ENCODE data around the gene UGT2B7. TPM values are rescaled to one million over a fixed set of nuclear protein-coding genes. Genes with fewer than 3 reads are reported as not detected.

Gene UGT2B7
- total and polyA plus RNA-seq, 2 donors (not counting 1 experiment from before 2014, with no cell fraction given), result not detected

DNA sequence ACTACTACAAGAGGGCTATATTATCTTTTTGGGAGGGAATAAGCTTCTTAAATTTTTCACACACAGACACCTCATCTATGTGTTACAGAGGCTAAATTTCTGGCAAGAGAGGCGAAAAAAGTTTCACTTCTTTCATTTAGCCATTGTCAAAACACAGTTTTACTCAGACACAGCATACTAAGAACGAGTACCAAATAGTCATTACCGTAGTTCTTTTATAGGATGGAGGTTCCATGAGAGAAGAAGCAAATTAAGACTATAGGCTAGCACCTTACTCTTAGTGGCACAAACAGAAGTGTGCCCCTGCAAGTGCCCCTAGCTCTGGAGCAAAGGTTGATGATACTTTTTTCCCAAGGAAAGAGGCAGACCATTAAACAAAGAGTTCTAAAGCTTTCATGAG, 26.2 kb downstream of the UGT2B7 start:
- H3K4me3 ChIP-seq (replicated peaks in 1 of 4; ENCODE audit: control extremely low read depth in 1 of 4, insufficient read depth in 1 of 4, low read depth in 3 of 4, low read length in 4 of 4), result no peak overlapping the region
- no peak overlapping the region for H3K27ac ChIP-seq (ENCODE audit: insufficient read depth, low read length)
- no peaks in the 10 kb centered on the region for H3K36me3 ChIP-seq (ENCODE audit: control insufficient read depth, insufficient read depth, low read length)
- H3K27me3 ChIP-seq (ENCODE audit: control insufficient read depth, insufficient read depth, low read length), result no peaks in the 10 kb centered on the region
- no peaks in the 10 kb centered on the region for H3K79me2 ChIP-seq (ENCODE audit: control insufficient read depth, insufficient read depth, low read length)
- DNase-seq (ENCODE audit: low read depth in 2 of 2), result no peak
- no peaks in the 10 kb centered on the region for H4K20me1 ChIP-seq (ENCODE audit: control insufficient read depth, extremely low read depth, insufficient read depth, low read length)
- H3K4me2 ChIP-seq (ENCODE audit: extremely low read depth, insufficient read depth, low read length), result no peak overlapping the region
- TF ChIP-seq EZH2 (IDR thresholded peaks at IDR 0.05; ENCODE audit: low read length, missing control alignments), result no peak
- TF ChIP-seq, protein P1, sequence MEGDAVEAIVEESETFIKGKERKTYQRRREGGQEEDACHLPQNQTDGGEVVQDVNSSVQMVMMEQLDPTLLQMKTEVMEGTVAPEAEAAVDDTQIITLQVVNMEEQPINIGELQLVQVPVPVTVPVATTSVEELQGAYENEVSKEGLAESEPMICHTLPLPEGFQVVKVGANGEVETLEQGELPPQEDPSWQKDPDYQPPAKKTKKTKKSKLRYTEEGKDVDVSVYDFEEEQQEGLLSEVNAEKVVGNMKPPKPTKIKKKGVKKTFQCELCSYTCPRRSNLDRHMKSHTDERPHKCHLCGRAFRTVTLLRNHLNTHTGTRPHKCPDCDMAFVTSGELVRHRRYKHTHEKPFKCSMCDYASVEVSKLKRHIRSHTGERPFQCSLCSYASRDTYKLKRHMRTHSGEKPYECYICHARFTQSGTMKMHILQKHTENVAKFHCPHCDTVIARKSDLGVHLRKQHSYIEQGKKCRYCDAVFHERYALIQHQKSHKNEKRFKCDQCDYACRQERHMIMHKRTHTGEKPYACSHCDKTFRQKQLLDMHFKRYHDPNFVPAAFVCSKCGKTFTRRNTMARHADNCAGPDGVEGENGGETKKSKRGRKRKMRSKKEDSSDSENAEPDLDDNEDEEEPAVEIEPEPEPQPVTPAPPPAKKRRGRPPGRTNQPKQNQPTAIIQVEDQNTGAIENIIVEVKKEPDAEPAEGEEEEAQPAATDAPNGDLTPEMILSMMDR (conservative IDR thresholded peaks at IDR 0.05 in 1 of 2, IDR thresholded peaks at IDR 0.05 in 1 of 2; ENCODE audit: low read depth in 1 of 2, low read length in 2 of 2), result no peak
- no peak overlapping the region for H2AFZ ChIP-seq (ENCODE audit: low read length)
- no peaks in the 10 kb centered on the region for H3K4me1 ChIP-seq (ENCODE audit: control insufficient read depth, extremely low read depth, insufficient read depth, low read length)
- H3K9me3 ChIP-seq (ENCODE audit: control insufficient read depth, insufficient read depth, low read depth, low read length), result no peaks in the 10 kb centered on the region
- no peak overlapping the region for H3K9ac ChIP-seq (ENCODE audit: insufficient read depth, low read length)

DNA sequence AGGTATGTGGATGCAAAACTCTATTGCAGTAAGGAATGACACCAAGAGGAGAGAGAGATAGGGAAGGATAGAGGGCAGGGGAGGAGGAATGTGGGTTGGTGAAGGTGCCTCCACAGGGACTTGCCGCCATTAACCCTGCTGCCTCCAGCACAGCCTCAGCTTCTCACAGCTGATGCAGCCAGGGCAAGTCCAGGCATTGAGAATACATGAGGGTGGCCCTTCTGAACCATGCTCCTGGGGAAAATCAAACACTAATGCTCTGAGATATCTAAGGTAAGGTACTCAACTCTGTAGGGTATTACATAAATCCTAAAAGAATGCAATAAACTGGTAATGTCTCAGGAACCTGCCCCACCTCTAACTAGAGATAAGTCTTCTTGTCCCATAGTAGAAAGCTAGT, 28.7 kb downstream of the UGT2B7 start:
- Histone ChIP-seq H3K36me3 (ENCODE audit: control insufficient read depth, insufficient read depth, low read length) (no peaks in the 10 kb centered on the region), H3K9ac (ENCODE audit: insufficient read depth, low read length) (no peak overlapping the region), H2AFZ (ENCODE audit: low read length) (no peak overlapping the region), H3K79me2 (ENCODE audit: control insufficient read depth, insufficient read depth, low read length) (no peaks in the 10 kb centered on the region), H3K4me1 (ENCODE audit: control insufficient read depth, extremely low read depth, insufficient read depth, low read length) (no peaks in the 10 kb centered on the region), H3K9me3 (ENCODE audit: control insufficient read depth, insufficient read depth, low read depth, low read length) (no peaks in the 10 kb centered on the region), H3K4me3 (replicated peaks in 1 of 4; ENCODE audit: control extremely low read depth in 1 of 4, insufficient read depth in 1 of 4, low read depth in 3 of 4, low read length in 4 of 4) (no peak overlapping the region), H4K20me1 (ENCODE audit: control insufficient read depth, extremely low read depth, insufficient read depth, low read length) (no peaks in the 10 kb centered on the region), H3K27me3 (ENCODE audit: control insufficient read depth, insufficient read depth, low read length) (no peaks in the 10 kb centered on the region), H3K27ac (ENCODE audit: insufficient read depth, low read length) (no peak overlapping the region), H3K4me2 (ENCODE audit: extremely low read depth, insufficient read depth, low read length) (no peak overlapping the region)
- no peak for DNase-seq (ENCODE audit: low read depth in 2 of 2)
- no peak for TF ChIP-seq EZH2 (IDR thresholded peaks at IDR 0.05; ENCODE audit: low read length, missing control alignments)
- TF ChIP-seq, protein P1 (conservative IDR thresholded peaks at IDR 0.05 in 1 of 2, IDR thresholded peaks at IDR 0.05 in 1 of 2; ENCODE audit: low read depth in 1 of 2, low read length in 2 of 2), result no peak

DNA sequence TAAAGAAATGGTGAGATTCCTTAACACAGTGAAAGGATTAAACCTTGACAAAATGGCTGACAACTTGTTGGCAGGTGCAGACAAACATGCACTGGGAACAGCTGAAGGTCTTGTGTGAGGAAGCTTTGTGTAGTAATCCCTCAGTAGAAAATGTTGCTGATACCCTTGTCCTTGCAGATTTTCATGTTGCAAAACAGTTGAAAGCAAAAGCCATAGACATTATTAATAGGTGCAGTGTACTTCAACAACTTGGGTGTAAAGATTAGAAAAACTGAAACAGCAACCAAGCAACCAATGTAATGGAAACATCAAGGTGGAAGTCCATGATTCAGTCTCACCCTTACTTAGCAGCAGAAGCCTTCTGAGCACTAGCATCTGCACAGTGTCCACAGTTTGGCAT, 29.8 kb downstream of the UGT2B7 start:
- no peak for DNase-seq (ENCODE audit: low read depth in 2 of 2)
- Histone ChIP-seq H3K27ac (ENCODE audit: insufficient read depth, low read length) (no peak overlapping the region), H2AFZ (ENCODE audit: low read length) (no peak overlapping the region)

More for the DNA sequence above, 29.8 kb downstream of the UGT2B7 start:
- Histone ChIP-seq H3K9me3 (ENCODE audit: control insufficient read depth, insufficient read depth, low read depth, low read length) (no peaks in the 10 kb centered on the region), H3K79me2 (ENCODE audit: control insufficient read depth, insufficient read depth, low read length) (no peaks in the 10 kb centered on the region), H3K27me3 (ENCODE audit: control insufficient read depth, insufficient read depth, low read length) (no peaks in the 10 kb centered on the region), H3K36me3 (ENCODE audit: control insufficient read depth, insufficient read depth, low read length) (no peaks in the 10 kb centered on the region), H3K4me2 (ENCODE audit: extremely low read depth, insufficient read depth, low read length) (no peak overlapping the region), H4K20me1 (ENCODE audit: control insufficient read depth, extremely low read depth, insufficient read depth, low read length) (no peaks in the 10 kb centered on the region), H3K4me3 (replicated peaks in 1 of 4; ENCODE audit: control extremely low read depth in 1 of 4, insufficient read depth in 1 of 4, low read depth in 3 of 4, low read length in 4 of 4) (no peak overlapping the region), H3K9ac (ENCODE audit: insufficient read depth, low read length) (no peak overlapping the region), H3K4me1 (ENCODE audit: control insufficient read depth, extremely low read depth, insufficient read depth, low read length) (no peaks in the 10 kb centered on the region)
- no peak for TF ChIP-seq EZH2 (IDR thresholded peaks at IDR 0.05; ENCODE audit: low read length, missing control alignments)
- TF ChIP-seq, protein P1 (conservative IDR thresholded peaks at IDR 0.05 in 1 of 2, IDR thresholded peaks at IDR 0.05 in 1 of 2; ENCODE audit: low read depth in 1 of 2, low read length in 2 of 2), result no peak

Measured in fibroblast of lung (primary cell).